Measurements from ENCODE around the gene GUCY2D. TPM values are rescaled to one million over a fixed set of nuclear protein-coding genes. Genes with fewer than 3 reads are reported as not detected.

The GUCY2D gene
- 0.38 to 0.78 TPM (median 0.50 TPM) in 5 replicates for total RNA-seq (2022; extraction: Qiagen RNA extraction)

GRCh38 chr17:8001976-8002720 is at the start of gene GUCY2D:
TSS of gene GUCY2D (plus strand) at chr17:8002615. CDS start at chr17:8003048, 433 bp downstream.

GRCh38 chr17:8038954-8039610 is 36.7 kb downstream of the GUCY2D start, which contains the start of gene ALOX15B:
TSS of gene ALOX15B (plus strand) at chr17:8039059. CDS start at chr17:8039156, 97 bp downstream.

Other genes with a start within 250 kb of the GUCY2D start
- 11.9 to 15.7 TPM (median 13.1 TPM) in 5 replicates for gene KDM6B, start 168.4 kb upstream of the GUCY2D start, total RNA-seq (2022; extraction: Qiagen RNA extraction)
- 0.20 to 0.89 TPM (median 0.71 TPM) in 5 replicates for gene TMEM88, start 147.5 kb upstream of the GUCY2D start, total RNA-seq (2022; extraction: Qiagen RNA extraction)
- gene NAA38, start 145.1 kb upstream of the GUCY2D start, total RNA-seq (2022; extraction: Qiagen RNA extraction), result 161 to 242 TPM (median 226 TPM) in 5 replicates
- gene CYB5D1, start 144.6 kb upstream of the GUCY2D start, total RNA-seq (2022; extraction: Qiagen RNA extraction), result 17.9 to 20.5 TPM (median 18.6 TPM) in 5 replicates
- 54.9 to 60.9 TPM (median 60.5 TPM) in 5 replicates for gene CHD3, start 113.8 kb upstream of the GUCY2D start, total RNA-seq (2022; extraction: Qiagen RNA extraction)
- gene RNF227, start 86.3 kb upstream of the GUCY2D start, total RNA-seq (2022; extraction: Qiagen RNA extraction), result 1.4 to 1.8 TPM (median 1.5 TPM) in 5 replicates
- 1.3 to 3.3 TPM (median 2.2 TPM) in 5 replicates for gene KCNAB3, start 72.8 kb upstream of the GUCY2D start, total RNA-seq (2022; extraction: Qiagen RNA extraction)
- 325 to 343 TPM (median 332 TPM) in 5 replicates for gene TRAPPC1, start 70.7 kb upstream of the GUCY2D start, total RNA-seq (2022; extraction: Qiagen RNA extraction)
- gene CNTROB, start 70.4 kb upstream of the GUCY2D start, total RNA-seq (2022; extraction: Qiagen RNA extraction), result 37.9 to 48.3 TPM (median 41.6 TPM) in 5 replicates
- gene ALOX15B, start 36.4 kb downstream of the GUCY2D start, total RNA-seq (2022; extraction: Qiagen RNA extraction), result 0.42 to 0.60 TPM (median 0.51 TPM) in 5 replicates
- gene ALOX12B, start 85.1 kb downstream of the GUCY2D start, total RNA-seq (2022; extraction: Qiagen RNA extraction), result 1.1 to 1.5 TPM (median 1.4 TPM) in 5 replicates
- gene ALOXE3, start 115.9 kb downstream of the GUCY2D start, total RNA-seq (2022; extraction: Qiagen RNA extraction), result 5.9 to 10.2 TPM (median 7.3 TPM) in 5 replicates
- gene HES7, start 121.5 kb downstream of the GUCY2D start, total RNA-seq (2022; extraction: Qiagen RNA extraction), result 2.3 to 5.4 TPM (median 5.2 TPM) in 5 replicates
- 55.8 to 75.2 TPM (median 61.7 TPM) in 5 replicates for gene PER1, start 149.8 kb downstream of the GUCY2D start, total RNA-seq (2022; extraction: Qiagen RNA extraction)
- gene VAMP2, start 160.3 kb downstream of the GUCY2D start, total RNA-seq (2022; extraction: Qiagen RNA extraction), result 24.9 to 29.8 TPM (median 27.9 TPM) in 5 replicates
- gene TMEM107, start 173.8 kb downstream of the GUCY2D start, total RNA-seq (2022; extraction: Qiagen RNA extraction), result 17.9 to 22.3 TPM (median 19.2 TPM) in 5 replicates
- 6.5 to 9.4 TPM (median 8.8 TPM) in 5 replicates for gene BORCS6, start 187.6 kb downstream of the GUCY2D start, total RNA-seq (2022; extraction: Qiagen RNA extraction)
- 140 to 157 TPM (median 146 TPM) in 5 replicates for gene AURKB, start 208.0 kb downstream of the GUCY2D start, total RNA-seq (2022; extraction: Qiagen RNA extraction)
- 9.8 to 17.1 TPM (median 13.9 TPM) in 5 replicates for gene CTC1, start 245.4 kb downstream of the GUCY2D start, total RNA-seq (2022; extraction: Qiagen RNA extraction)
- 39.9 to 47.3 TPM (median 43.2 TPM) in 5 replicates for gene PFAS, start 246.7 kb downstream of the GUCY2D start, total RNA-seq (2022; extraction: Qiagen RNA extraction)

All from A549 treated with AZD2906 at 1 μM for 4 hours (cell line).